Activated naive CD4-positive, alpha-beta T cell treated with anti-CD3 and anti-CD28 coated beads, Interleukin-2, amount 50 U/mL, for 16 hours (primary cell): ENCODE data around the gene COX7C.
"Not testable (repeated sequence)": the region's sequence is repeated elsewhere in the genome, so short reads cannot be mapped to it uniquely, and the experiment has no call there.

Experiments
- DNase-seq: peaks from one replicate; pipeline ENCODE4 v3.0.0-alpha.2; 2020

Gene COX7C, protein sequence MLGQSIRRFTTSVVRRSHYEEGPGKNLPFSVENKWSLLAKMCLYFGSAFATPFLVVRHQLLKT

DNA sequence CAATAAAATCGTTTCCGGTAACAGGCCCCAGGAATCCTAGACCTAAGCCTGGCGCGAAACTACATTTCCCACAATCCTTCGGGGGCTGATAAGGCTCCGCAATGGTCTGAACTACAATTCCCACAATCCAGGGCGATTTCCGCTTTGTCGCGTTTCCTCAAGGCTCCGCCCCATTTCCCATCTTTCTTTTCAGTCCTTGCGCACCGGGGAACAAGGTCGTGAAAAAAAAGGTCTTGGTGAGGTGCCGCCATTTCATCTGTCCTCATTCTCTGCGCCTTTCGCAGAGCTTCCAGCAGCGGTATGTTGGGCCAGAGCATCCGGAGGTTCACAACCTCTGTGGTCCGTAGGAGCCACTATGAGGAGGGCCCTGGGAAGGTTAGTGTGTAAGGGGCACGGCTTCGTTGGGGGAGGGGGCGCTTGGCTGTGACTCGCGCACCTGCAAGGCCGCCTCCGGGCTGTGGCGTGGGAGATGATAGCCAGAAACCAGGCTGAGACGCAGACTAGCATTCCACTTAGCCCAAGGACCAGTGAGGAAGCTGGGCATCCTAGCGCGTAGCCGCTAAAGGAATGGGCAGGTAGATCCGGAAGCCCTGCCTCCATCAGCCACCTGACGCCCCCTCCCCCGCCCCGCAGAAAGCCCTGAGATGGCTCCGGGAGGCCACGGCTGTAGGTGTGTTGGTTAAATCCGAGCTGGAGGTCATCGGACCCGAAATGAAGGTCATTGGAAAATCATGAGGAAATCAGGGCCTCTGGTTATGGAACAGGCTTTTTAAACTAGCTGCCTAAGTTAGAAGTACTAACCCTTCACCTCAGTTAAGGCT is at the start of gene COX7C:
TSS of gene COX7C (plus strand) at position 186 of the 821 bp plus-strand sequence. CDS start at position 301, 115 bp downstream.
- DNase-seq: peak; percentile 90

DNA sequence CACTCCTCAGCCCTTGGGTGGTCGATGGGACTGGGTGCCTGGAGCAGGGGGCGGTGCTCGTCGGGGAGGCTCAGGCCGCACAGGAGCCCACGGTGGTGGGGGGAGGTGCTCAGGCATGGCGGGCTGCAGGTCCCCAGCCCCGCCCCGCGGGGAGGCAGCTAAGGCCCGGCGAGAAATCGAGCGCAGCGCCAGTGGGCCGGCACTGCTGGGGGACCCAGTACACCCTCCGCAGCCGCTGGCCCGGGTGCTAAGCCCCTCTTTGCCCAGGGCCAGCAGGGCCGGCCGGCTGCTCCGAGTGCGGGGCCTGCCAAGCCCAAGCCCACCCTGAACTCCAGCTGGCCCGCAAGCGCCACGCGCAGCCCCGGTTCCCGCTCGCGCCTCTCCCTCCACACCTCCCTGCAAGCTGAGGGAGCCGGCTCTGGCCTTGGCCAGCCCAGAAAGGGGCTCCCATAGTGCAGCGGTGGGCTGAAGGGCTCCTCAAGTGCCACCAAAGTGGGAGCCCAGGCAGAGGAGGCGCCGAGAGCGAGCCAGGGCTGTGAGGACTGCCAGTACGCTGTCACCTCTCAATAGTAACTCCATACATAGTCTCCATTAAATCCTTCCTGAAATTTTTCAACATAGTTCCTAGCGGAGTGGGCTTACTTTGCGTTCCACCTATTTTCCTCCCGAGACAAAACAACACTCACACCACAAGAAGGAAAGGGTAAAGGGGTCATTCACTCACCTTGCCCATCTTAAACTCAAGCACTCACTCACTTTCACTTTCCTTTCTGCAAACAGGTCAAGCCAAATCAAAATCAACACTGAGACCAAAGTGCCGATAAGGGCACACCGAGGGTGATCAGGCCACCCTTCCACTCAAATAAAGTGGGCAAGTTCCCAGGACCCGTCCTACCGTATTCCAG is 48.0 kb upstream of the COX7C start:
- DNase-seq: not testable (repeated sequence)

DNA sequence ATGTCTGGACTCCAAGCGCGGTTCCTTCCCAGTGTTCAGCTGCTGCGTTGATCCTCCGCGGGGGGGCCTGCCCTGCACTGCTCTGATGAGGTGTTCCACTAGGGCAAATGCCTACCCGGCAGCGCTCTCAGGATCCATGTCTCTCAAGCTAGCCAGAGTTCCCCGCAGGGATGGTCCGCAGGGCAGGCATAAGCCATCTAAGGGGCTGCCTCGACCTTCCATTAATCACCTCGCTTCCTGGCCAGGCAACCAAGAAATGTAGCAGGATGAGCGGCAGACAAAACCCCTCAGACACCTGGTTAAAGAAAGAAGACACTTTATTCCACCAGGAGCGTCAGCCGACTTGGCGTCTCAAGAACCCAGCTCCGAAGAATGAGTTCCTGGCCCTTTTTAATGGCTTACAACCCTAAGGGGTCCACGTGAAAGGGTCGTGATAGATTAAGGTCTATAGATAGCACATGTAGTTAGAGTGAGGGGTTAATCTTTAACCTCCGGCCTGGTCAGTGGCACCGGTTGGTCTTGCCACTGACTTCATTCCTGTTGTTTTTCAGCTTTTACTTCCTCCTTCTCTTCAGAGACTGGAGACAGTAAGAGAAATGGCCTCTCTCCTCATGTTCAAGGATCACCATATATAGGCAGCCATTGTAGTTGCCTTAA is 47.2 kb upstream of the COX7C start:
- DNase-seq: no peak

DNA sequence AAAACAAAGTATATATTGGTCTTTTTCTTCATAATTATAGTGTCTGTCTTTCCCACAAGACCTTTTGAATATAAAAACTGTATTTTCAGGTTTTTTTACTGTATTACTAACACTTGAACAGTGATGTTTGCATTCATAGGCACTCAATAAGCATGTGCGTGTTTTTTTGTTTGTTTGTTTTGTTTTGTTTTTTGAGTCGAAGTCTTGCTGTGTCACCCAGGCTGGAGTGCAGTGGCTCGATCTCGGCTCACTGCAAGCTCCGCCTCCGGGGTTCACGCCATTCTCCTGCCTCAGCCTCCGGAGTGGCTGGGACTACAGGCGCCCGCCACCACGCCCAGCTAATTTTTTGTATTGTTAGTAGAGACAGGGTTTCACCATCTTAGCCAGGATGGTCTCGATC is 46.6 kb upstream of the COX7C start:
- not testable (repeated sequence) for DNase-seq

DNA sequence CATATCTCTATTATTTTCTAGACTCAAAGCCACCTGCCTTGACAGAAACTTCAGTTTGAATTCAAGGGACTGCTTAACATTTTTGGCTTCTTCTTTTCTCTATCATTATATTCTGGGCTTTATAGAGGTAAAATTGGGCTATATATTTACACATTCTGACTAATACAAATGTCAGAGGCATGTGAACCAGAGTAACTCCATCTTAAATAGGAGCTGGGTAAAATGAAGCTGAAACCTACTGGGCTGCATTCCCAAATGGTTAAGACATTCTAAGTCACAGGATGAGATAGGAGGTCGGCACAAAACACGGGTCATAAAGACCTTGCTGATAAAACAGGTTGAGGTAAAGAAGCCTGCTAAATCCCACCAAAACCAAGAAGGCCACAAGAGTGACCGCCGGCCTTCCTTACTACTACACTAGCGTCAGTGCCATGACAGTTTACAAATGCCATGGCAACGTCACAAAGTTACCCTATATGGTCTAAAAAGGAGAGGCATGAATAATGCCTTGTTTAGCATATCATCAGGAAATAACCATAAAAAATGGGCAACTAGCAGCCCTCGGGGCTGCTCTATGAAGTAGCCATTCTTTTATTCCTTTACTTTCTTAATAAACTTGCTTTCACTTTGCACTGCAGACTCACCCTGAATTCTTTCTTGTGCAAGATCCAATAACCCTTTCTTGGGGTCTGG is 44.8 kb upstream of the COX7C start:
- DNase-seq: no peak

DNA sequence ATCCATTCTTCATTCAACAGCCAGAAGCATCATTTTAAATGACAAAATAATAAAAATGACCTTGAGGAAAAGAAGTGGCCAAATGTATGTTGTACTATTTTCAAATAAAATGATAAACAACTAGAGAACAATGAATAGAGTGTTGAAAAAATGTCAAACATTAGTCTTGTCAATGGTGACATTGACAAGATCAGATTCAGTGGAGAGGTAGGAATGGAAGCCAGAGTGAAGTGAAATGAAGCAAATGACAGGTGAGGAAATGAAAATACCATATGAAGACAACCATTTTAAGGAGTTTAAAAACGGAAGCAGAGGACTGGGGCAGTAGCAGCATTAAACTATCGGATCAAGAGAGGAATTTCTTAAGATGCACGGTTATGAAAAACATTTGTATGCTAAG is 38.2 kb upstream of the COX7C start:
- no peak for DNase-seq

DNA sequence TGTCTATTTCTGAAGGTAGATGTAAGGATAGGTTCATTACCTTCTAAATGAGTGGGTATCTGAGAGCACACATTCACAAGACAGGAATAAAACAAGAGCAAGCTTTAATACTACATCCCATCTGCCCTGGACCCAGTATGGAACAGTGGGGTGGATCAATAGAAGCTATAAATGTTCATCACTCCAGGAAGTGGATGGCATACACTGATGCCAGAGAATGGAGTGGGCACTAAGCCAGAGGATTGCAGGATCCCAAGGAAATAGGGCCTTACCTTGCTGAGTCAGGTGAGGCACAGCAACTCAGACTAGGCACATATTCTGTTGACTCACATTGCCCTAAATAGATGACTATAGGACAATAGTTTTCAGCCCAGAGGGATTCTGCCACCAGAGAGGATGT is 21.3 kb upstream of the COX7C start:
- DNase-seq: no peak

DNA sequence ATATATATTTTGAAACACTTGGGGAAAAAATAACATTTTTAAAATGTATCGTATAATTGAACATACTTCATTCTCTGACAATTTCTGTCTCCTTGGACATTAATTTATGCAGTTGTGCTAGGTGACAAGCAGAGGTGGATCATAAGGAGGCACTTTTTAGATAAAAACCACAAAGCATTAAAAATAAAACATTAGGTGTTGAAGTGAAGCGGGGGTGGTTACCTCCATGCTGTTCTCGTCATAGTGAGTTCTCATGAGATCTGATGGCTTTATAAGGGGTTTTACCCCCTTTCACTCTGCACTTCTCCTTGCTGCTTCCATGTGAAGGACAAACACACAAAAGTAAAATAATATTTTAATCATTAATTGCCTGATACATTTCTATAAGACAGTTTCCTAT is 11.9 kb upstream of the COX7C start:
- DNase-seq: no peak

DNA sequence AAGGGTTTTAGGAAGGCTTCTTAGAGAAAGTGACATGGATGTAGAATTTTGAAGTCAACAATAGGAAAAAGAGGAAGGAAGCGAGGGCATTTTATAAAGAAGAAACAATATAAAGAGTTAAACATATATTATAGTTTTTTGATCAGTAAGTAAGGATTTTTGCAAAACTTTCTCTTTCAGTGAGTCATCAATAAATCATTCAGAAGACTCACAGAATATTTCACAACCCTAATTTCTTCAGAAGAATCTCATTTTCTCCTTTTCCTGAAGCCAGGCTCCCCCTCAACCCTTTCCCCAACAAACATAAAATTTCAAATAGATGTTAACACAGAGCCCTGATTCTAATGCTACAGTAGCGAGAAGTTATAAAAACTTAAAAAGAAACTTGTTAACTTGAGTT is 4.3 kb upstream of the COX7C start:
- no peak for DNase-seq

DNA sequence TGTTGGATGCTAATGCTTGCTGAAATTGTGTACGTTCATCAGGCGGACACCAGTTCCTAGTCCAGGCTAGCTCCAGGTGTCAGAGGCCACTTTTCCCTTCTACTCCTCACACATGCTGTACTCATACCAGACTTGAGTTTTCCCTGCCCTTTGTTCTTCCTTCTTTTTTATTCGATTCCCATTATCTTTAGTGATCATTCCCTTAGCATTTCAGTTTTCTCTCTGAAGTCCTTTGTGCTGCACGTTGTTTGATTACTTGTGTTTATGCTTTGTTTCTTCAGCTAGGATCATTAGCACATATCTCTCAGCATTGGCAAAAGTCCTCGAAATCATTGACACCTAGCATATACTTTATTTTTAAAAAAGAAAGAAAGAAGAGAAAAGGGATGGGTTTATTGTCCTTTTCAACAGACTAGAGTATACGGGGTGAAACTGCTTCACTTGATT is 409 bp upstream of the COX7C start:
- no peak for DNase-seq

DNA sequence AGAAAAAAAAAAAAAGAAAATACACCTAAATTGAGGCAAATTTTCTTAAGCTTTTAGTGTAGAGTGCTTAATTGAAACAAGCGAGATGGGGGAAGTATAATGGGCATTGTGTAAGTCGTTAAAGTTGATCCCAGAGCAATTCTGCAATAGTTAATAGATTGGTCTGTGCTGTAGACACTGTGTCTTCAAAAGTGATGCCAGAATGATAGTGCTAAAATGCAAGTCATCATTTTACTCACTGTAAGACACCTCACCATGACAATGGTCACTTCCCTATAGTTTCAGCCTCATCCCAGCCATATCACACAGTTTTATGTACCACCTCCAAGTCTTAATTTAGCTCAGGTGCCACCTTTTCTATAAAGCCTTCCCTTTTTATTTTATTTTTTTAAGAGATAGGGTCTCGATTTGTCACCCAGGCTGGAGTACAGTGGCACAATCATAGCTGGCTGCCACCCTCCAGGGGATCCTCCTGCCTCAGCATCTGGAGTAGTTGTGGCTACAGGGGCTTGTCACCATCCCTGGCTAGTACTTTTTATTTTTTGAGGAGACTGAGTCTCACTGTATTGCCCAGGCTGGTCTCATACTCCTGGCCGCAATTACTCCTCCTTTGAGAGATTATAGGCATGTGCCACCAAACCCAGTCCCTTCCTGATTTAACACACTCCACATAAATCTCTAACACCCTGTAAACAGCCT is 6.2 kb downstream of the COX7C start:
- DNase-seq: no peak

DNA sequence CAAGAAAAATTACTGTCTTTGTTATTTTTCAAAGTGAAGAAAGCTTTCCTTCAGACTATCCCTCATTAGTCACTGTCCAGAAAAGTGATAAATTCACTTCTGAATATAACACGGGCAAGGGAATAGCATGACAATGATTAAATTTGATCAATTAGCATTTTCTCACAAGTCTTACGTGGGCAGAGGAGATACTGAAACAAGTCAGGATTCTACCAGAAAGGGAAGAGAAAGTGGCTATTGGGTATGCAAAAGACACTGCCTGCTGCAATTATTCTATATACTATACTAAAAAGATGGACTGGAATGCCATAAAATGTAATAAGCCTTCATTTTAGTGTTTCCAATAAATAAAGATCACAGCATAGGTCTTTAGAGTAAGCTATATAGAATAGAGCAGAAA is 7.4 kb downstream of the COX7C start:
- DNase-seq: no peak

DNA sequence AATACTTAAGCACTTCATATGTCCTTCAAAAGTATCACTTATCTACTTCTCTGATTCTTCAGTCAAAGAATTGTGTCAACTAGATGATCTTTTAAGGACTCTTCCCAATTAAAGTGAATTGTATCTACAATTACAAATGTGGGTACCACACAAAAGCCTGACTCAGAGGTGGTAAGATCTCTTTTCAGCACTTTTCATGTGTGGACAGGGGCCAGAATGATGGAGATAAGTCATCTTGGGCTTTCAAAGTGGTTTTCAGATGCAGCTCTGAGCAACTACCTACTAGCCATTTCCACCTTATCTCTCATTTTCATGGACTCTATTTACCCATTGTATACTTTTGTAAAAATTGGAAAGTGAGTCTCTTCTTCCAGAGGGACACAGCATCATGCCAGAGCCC is 8.4 kb downstream of the COX7C start:
- DNase-seq: no peak

DNA sequence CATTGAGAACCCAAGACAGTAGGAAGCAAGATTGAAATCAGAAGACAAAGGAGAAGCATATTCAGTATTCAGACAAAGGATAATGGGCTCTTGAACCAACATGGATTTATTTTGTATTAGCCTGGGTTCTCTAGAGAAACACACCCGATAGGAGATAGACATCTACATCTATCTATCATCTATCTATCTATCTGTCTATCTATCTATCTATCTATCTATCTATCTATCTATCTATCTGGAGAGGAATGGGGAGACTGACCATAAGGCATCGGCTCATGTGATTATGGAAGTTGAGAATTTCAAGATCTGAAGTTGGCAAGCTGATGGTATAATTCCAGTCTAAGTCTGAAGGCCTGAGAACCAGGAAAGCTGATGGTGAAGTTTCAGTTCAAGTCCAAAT is 13.4 kb downstream of the COX7C start:
- DNase-seq: no peak

DNA sequence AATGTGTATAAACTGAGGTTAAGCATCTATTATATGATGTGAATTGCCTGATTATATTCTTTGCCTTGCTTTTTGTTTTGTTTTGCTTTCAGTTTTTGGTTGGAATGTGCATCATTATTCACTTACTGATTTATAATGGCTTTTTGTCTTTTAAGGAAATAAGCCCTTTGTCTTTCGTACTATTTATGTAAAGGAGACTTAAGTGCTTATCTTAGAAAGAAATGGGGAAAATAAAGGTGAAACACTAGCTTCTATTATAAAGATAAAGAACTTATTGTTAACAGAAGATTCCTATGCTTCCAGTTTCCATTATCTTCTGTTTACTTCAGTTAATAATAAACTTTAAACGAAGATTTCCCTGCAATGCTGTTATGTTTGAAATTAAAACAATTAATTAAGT is 23.3 kb downstream of the COX7C start:
- DNase-seq: no peak

DNA sequence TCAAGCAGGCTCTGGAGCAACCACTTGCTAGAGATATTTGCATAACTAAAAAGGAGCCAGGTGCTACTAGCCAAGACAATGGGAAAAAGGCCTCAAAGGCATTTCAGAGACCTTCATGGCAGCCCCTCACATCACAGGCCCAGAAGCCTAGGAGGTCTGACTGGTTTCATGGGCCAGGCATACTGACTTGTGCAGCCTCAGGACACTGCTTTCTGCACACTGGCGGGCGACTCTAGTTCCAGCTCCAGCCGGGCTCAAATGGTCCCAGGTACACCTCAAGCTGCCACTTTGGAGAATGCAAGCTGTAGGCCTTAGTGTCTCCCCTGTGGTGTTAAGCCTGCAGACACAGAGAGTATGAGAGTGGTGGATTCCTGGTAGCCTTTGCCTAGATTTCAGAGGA is 27.1 kb downstream of the COX7C start:
- no peak for DNase-seq

DNA sequence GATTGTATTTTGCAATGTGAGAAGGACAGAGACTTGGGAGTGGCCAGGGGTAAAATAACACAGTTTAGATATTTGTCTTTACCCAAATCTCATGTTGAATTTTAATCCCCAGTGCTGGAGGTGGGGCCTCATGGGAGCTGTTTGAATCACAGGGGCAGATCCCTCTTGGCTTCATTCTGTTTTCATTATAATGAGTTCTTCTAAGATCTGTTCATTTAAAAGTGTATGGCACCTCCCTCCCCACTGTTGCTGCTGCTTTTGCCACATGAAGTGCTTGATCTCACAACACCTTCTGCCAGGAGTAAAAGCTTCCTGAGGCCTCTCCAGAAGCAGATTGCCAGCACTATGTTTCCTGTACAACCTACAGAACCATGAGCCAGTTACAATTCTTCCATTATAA is 28.1 kb downstream of the COX7C start:
- DNase-seq: no peak

DNA sequence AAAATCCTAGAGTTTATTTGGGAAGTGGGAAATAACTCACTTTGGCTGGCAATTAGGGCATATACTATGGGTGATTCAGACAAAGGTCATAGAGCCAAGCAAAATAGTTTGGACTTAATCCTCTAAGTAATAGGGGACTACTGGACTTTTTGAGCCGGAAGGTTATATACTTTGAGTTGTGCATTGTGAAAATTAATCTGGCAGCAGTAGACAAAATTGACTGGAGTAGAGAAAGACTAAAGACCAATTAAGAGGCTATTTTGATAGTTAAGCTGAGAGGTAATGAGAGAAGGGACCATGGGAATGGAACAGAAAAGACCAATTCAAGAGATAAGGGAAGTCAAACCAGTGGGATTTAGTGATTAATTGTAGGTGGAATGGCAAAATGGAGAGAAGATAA is 28.9 kb downstream of the COX7C start:
- DNase-seq: no peak

DNA sequence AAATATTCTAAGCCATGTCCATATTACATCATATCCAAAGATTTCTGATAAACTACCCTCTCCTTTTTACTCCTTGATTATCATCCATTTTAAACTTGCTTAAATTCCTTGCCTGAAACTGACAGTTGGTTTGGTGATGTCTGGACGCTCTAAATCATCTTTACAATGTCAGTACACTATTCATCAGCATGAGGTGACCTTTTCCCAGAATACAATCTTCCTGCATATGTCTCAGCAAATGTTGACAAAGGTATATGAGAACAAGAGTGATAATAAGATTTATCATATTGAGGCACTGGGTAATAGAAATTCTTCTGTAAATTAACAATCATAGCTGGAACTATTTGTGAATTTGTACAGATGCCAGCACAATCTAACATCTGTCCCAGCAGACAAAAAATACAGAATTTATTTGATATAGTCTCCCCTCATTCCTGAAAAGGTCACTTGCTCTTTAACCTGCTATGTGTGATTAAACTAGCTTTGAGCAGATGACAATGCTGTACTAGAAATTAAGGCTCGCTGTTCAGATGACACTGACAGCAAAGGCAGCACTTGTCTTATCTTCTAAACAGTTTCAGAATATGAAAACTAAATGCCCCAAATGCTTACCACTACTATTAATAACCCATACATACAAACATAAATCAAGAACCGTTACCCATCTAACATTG is 32.2 kb downstream of the COX7C start:
- DNase-seq: no peak

DNA sequence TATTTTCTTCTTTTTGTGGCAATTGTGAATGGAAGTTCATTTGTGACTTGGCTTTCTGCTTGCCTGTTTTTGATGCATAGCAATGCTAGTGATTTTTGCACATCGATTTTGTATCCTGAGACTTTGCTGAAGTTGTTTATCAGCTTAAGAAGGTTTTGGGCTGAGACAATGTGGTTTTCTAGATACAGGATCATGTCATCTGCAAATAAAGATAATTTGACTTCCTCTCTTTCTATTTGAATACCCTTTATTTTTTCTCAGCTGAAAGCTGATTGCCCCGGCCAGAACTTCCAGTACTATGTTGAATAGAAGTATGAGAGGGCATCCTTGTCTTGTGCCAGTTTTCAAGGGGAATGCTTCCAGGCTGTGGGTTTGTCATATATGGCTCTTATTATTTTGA is 43.0 kb downstream of the COX7C start:
- not testable (repeated sequence) for DNase-seq

DNA sequence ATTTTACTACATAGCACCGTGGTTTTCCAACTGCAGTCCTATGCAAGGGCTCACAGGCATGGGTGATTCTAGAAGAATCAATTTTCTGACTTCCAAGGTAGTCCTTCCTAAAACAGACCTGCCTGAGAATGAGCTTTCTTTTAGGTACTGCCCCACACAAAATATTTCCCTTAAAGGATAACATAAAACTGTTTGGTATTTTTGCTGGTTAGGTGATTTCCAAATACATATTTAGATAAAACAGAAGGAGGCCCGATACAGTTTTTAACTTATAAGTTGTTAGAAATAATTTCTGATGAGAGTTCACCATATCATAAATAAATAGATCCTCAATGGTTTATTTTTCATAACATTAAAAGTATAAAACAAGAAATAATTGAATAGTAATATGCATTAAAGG is 46.4 kb downstream of the COX7C start:
- no peak for DNase-seq
